Kidney (tissue), 14 donors: ENCODE data around the gene AKAP7. TPM values are rescaled to one million over a fixed set of nuclear protein-coding genes. Genes with fewer than 3 reads are reported as not detected.

Source experiments
- DNase-seq, 5 donors: peaks; one replicate each; pipeline ENCODE4 v3.0.0-alpha.2; 2013 to 2020
- FAIRE-seq: peaks from 2 replicates; lab custom pipeline; 2012; peaks lifted over from hg19 to GRCh38; lab: Jason Lieb, UNC
- H3K27ac ChIP-seq, 2 donors: one replicate each; pipeline ENCODE4 v1.7.0; 2013; ENCODE audit warnings: low read depth in 2 of 2, low read length in 2 of 2, inconsistent platforms in 1 of 2
- H3K27me3 ChIP-seq: one replicate; pipeline ENCODE4 v1.7.1; 2013; ENCODE audit warnings: low read length, inconsistent platforms; ENCODE audit not compliant: control insufficient read depth, insufficient read depth
- H3K36me3 ChIP-seq, 3 donors: one replicate each; pipeline versions ENCODE4 v1.7.0 to v1.7.1; 2013; ENCODE audit warnings: low read length in 3 of 3, control low read depth in 1 of 3, inconsistent platforms in 1 of 3; ENCODE audit not compliant: insufficient read depth in 3 of 3, control insufficient read depth in 2 of 3
- H3K4me1 ChIP-seq, 3 donors: one replicate each; pipeline versions ENCODE4 v1.7.0 to v1.7.1; 2013; ENCODE audit warnings: low read length in 3 of 3, inconsistent platforms in 1 of 3, low read depth in 1 of 3; ENCODE audit not compliant: control insufficient read depth in 2 of 3, insufficient read depth in 2 of 3
- H3K4me3 ChIP-seq, 3 donors: one replicate each; pipeline versions ENCODE4 v1.7.0 to v1.8.1; 2013; ENCODE audit warnings: low read length in 3 of 3, control low read depth in 1 of 3, inconsistent platforms in 1 of 3
- H3K9ac ChIP-seq, 3 donors: one replicate each; pipeline versions ENCODE4 v1.7.0 to v1.7.1; 2013; ENCODE audit warnings: low read length in 3 of 3, control low read depth in 1 of 3, inconsistent platforms in 1 of 3
- H3K9me3 ChIP-seq, 3 donors: one replicate each; pipeline versions ENCODE4 v1.7.0 to v1.7.1; 2013; ENCODE audit warnings: low read length in 3 of 3, control low read depth in 1 of 3, inconsistent platforms in 1 of 3; ENCODE audit not compliant: control insufficient read depth in 2 of 3, insufficient read depth in 1 of 3
- CTCF ChIP-seq: IDR thresholded peaks from 3 replicates; pipeline ENCODE4 v1.5.1; 2012; ENCODE audit warnings: mild to moderate bottlenecking, moderate library complexity, borderline replicate concordance; ENCODE audit not compliant: insufficient read depth; ENCODE audit errors: extremely low read depth
- intact Hi-C: fragments of 100-400 bp; cut with DNase I; formaldehyde crosslinking; loops from one replicate; pipeline ENCODE4 v1.11.1; 2022
- polyA plus RNA-seq: library from polyadenylated mRNA; stranded (reverse); fragments of 350-450 nt; fragmentation: Illumina TruSeq; extraction: RNeasy Lipid Tissue Mini Kit (QIAGEN cat#74804); gene quantifications from one replicate; pipeline ENCODE4 v1.2.3, GENCODE V29; 2014; ENCODE audit warnings: low read depth, low replicate concordance; ENCODE audit not compliant: insufficient read depth
- total RNA-seq: library from RNA; stranded (reverse); fragmentation: NEBNext Ultra II Directional; extraction: Animal tissue kit (Norgen Biotek cat#: 25700); gene quantifications from one replicate; pipeline ENCODE4 v1.2.1, GENCODE V29; 2021
- donor health status: control.
- donor health status: control.
- donor health status: control.
- donor health status: control.
- donor health status: control.
- donor health status: DM: yes; HTN: yes; CAD: no.
- donor health status: Normal renal cell carcinoma (clear cell type).

AKAP7 gene
- total and polyA plus RNA-seq, 2 donors from 2014 or later = 7.9 to 12.0 TPM

DNA sequence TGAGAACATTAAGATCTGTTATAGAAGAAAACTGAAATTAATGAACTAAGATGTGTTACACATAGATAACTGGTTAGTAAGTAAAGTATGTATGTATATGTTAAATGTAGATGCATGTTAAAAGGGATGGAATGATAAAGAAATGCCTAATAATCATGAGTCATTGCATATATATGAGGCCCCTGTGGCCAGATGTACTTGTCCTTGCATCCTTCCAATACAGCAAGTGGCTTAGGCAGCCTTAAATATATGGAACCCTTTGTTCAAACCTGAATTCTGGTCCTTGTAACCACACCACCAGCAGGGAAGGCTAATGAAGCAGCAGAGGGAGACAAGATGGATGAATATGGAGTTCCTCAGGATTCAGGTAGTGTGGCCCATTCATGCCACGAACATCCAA, 9.8 kb upstream of the AKAP7 start:
- Histone ChIP-seq H3K9ac (no peak overlapping the region), H3K4me3 (no peak overlapping the region), H3K9me3 (no peaks in the 10 kb centered on the region), H3K27me3 (no peaks in the 10 kb centered on the region), H3K4me1 (no peaks in the 10 kb centered on the region), H3K36me3 (no peaks in the 10 kb centered on the region), H3K27ac (no peak overlapping the region)
- DNase-seq (no peak), FAIRE-seq (no peak)
- no peak for TF ChIP-seq CTCF
- intact Hi-C loops = no loop called here

DNA sequence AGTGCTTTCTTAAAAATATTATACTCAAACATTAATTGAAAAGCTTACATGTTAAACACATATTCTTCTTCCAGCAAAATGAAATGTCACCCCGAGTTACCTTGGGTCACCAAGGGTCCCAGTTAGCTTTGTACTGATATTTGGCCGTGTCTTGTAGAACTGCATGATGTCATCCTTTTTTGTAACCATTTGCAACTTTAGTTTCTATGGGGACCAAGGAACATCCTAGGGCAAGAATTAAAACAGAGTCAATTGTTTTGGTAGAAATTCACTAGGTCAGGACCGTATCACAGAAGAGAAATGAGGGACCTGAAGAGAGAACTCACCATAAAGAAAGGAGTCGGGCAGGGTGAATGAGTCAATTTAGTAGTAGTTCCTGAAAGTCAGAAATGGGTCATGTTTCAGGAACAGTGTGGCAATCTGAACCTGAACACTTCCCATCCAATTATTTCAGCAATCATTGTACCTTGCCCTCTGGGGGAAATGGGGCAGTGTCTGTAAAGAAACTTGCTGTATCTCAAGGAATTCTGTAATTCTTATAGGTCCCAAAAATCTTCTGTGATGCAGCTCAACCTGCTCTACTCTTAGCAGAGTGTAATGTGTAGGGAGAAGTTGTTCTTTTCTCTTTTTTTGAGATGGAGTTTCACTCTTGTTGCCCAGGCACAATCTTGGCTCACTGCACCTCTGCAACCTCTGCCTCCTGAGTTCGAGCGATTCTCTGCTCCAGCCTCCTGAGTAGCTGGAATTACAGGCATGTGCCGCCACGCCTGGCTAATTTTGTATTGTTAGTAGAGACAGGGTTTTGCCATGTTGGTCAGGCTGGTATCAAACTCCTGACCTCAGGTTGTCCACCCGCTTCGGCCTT, 5.3 kb upstream of the AKAP7 start:
- H3K4me3 ChIP-seq = no peak overlapping the region
- FAIRE-seq (no peak), DNase-seq (no peak)
- H3K9me3 ChIP-seq = no peaks in the 10 kb centered on the region
- intact Hi-C loops = no loop called here
- peaks cover 0 to 2% (median 0%) of the 10 kb centered on the region in 3 donors for H3K4me1 ChIP-seq
- H3K36me3 ChIP-seq = no peaks in the 10 kb centered on the region
- no peak overlapping the region for H3K27ac ChIP-seq
- no peak for TF ChIP-seq CTCF
- H3K9ac ChIP-seq = no peak overlapping the region
- H3K27me3 ChIP-seq = no peaks in the 10 kb centered on the region

DNA sequence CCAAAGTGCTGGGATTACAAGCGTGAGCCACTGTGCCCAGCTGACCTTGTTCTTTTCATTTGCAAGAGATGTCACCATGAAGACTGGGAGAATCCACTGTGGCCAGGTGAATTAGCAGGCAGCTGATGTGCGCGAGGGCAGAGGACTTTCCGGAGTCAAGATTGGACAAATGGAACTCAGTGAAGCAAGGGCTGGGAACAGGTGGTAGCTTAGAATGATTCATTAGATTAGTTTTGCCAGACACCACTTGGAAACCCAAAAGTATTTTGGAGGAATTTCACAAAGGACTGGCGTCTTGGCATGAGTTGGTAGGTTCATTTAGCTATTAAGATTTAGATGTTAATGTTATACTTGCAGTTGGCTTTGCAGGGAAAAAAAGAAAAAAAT, 4.7 kb upstream of the AKAP7 start:
- intact Hi-C loops = no loop called here
- Histone ChIP-seq H3K4me1 (peaks cover 0 to 2% (median 0%) of the 10 kb centered on the region in 3 donors), H3K9ac (no peak overlapping the region), H3K36me3 (no peaks in the 10 kb centered on the region), H3K9me3 (no peaks in the 10 kb centered on the region), H3K4me3 (no peak overlapping the region), H3K27me3 (no peaks in the 10 kb centered on the region), H3K27ac (no peak overlapping the region)
- DNase-seq = no peak
- TF ChIP-seq CTCF = no peak
- no peak for FAIRE-seq
